K562 (cell line): ENCODE results near the gene RAI2.

ENCODE experiments used
- ADNP ChIP-seq: fragments of 200-800 bp; sonication (Bioruptor generic); IDR thresholded peaks from 2 replicates; pipeline ENCODE4 v1.6.1; 2016; ENCODE audit warnings: missing genetic modification characterization, missing compliant biosample characterization
- BCOR ChIP-seq: fragments of 450-650 bp; IDR thresholded peaks from 2 replicates; pipeline ENCODE4 v1.6.1; 2016
- CBFB ChIP-seq: sonication (generic); formaldehyde crosslinking; IDR thresholded peaks from 2 replicates; pipeline ENCODE4 v1.4.0; 2020; ENCODE audit warnings: mild to moderate bottlenecking, missing genetic modification reagents
- EP300 ChIP-seq: IDR thresholded peaks from 2 replicates; pipeline ENCODE4 v1.6.1; 2012; ENCODE audit warnings: low read length, improper control_type of control experiment
- POLR2AphosphoS5 ChIP-seq: IDR thresholded peaks from 2 replicates; pipeline ENCODE4 v1.6.1; 2011; ENCODE audit warnings: mild to moderate bottlenecking, low read depth, low read length, moderate library complexity; ENCODE audit not compliant: control insufficient read depth, insufficient read depth
- RFX1 ChIP-seq: fragments of 450-650 bp; IDR thresholded peaks from 2 replicates; pipeline ENCODE4 v1.6.1; 2016; ENCODE audit warnings: mild to moderate bottlenecking, moderate library complexity
- SMC3 ChIP-seq: conservative IDR thresholded peaks from 2 replicates; pipeline ENCODE4 v1.6.1; 2011; ENCODE audit warnings: low read depth, low read length, improper control_type of control experiment; ENCODE audit not compliant: insufficient read depth
- ZNF232 ChIP-seq: sonication (generic); formaldehyde crosslinking; IDR thresholded peaks from 2 replicates; pipeline ENCODE4 v1.8.0; 2022; ENCODE audit warnings: mild to moderate bottlenecking, missing genetic modification reagents
- TF ChIP-seq, protein P1 (sequence below): fragments of 250-450 bp; sonication (Bioruptor Pico); IDR thresholded peaks from 2 replicates; pipeline ENCODE4 v1.8.0; 2021; ENCODE audit warnings: moderate library complexity, mild to moderate bottlenecking, inconsistent platforms
- TF ChIP-seq, protein P2 (sequence below): fragments of 250-450 bp; sonication (Bioruptor Pico); IDR thresholded peaks from 2 replicates; pipeline ENCODE4 v1.9.0; 2021; ENCODE audit warnings: mild to moderate bottlenecking
- TF ChIP-seq, protein P3 (sequence below), 3 experiments: IDR thresholded peaks in 2 of 3; conservative IDR thresholded peaks in 1 of 3; 2 replicates each; pipeline ENCODE4 v1.5.1; 2011 to 2012; ENCODE audit warnings: low read length in 3 of 3, mild to moderate bottlenecking in 3 of 3, control low read depth in 2 of 3, improper control_type of control experiment in 1 of 3, inconsistent platforms in 1 of 3, low read depth in 1 of 3, mixed read lengths in 1 of 3, moderate library complexity in 1 of 3; ENCODE audit not compliant: insufficient read depth in 2 of 3
- TF ChIP-seq, protein P4 (sequence below): sonication (generic); formaldehyde crosslinking; IDR thresholded peaks from 2 replicates; pipeline ENCODE4 v1.8.0; 2022; ENCODE audit warnings: missing genetic modification reagents, mild to moderate bottlenecking, borderline replicate concordance
- TF ChIP-seq, protein P5 (sequence below): sonication (generic); formaldehyde crosslinking; IDR thresholded peaks from 2 replicates; pipeline ENCODE4 v1.5.0; 2020; ENCODE audit warnings: missing genetic modification reagents

DNA sequence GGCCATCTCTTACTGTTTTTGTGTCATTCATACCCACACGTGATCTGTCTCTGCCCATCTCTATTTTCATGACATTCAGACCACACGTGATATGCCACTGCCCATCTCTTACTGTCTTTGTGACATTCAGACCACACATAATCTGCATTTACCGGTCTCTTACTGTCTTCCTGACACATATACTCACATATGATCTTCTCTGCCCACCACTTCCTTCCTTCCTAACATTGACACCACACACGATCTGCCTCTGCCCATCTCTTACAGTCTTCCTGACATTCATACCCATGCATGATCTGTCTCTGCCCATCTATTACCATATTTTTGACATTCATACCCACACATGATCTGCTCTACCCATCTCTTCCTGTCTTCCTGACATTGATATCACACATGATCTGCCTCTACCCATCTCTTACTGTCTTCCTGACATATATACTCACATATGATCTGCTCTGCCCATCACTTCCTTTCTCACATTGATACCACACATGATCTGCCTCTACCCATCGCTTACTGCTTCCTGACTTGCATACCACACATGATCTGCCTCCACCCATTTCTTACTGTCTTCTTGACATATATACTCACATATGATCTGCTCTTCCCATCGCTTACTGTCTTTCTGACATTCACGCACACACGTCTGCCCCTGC lies 87.7 kb downstream of the RAI2 start:
- TF ChIP-seq, protein P1, sequence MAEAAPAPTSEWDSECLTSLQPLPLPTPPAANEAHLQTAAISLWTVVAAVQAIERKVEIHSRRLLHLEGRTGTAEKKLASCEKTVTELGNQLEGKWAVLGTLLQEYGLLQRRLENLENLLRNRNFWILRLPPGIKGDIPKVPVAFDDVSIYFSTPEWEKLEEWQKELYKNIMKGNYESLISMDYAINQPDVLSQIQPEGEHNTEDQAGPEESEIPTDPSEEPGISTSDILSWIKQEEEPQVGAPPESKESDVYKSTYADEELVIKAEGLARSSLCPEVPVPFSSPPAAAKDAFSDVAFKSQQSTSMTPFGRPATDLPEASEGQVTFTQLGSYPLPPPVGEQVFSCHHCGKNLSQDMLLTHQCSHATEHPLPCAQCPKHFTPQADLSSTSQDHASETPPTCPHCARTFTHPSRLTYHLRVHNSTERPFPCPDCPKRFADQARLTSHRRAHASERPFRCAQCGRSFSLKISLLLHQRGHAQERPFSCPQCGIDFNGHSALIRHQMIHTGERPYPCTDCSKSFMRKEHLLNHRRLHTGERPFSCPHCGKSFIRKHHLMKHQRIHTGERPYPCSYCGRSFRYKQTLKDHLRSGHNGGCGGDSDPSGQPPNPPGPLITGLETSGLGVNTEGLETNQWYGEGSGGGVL (CRISPR knock-in tag) = no peak
- no peak for TF ChIP-seq RFX1
- TF ChIP-seq, protein P2, sequence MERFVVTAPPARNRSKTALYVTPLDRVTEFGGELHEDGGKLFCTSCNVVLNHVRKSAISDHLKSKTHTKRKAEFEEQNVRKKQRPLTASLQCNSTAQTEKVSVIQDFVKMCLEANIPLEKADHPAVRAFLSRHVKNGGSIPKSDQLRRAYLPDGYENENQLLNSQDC (CRISPR knock-in tag) = no peak
- no peak for TF ChIP-seq ZNF232 (CRISPR knock-in tag)
- TF ChIP-seq, protein P3, sequence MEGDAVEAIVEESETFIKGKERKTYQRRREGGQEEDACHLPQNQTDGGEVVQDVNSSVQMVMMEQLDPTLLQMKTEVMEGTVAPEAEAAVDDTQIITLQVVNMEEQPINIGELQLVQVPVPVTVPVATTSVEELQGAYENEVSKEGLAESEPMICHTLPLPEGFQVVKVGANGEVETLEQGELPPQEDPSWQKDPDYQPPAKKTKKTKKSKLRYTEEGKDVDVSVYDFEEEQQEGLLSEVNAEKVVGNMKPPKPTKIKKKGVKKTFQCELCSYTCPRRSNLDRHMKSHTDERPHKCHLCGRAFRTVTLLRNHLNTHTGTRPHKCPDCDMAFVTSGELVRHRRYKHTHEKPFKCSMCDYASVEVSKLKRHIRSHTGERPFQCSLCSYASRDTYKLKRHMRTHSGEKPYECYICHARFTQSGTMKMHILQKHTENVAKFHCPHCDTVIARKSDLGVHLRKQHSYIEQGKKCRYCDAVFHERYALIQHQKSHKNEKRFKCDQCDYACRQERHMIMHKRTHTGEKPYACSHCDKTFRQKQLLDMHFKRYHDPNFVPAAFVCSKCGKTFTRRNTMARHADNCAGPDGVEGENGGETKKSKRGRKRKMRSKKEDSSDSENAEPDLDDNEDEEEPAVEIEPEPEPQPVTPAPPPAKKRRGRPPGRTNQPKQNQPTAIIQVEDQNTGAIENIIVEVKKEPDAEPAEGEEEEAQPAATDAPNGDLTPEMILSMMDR (IDR thresholded peaks at IDR 0.05 in 2 of 3, conservative IDR thresholded peaks at IDR 0.05 in 1 of 3; ENCODE audit: insufficient read depth in 2 of 3, low read depth in 1 of 3, low read length in 3 of 3) = no peak
- TF ChIP-seq, protein P4, sequence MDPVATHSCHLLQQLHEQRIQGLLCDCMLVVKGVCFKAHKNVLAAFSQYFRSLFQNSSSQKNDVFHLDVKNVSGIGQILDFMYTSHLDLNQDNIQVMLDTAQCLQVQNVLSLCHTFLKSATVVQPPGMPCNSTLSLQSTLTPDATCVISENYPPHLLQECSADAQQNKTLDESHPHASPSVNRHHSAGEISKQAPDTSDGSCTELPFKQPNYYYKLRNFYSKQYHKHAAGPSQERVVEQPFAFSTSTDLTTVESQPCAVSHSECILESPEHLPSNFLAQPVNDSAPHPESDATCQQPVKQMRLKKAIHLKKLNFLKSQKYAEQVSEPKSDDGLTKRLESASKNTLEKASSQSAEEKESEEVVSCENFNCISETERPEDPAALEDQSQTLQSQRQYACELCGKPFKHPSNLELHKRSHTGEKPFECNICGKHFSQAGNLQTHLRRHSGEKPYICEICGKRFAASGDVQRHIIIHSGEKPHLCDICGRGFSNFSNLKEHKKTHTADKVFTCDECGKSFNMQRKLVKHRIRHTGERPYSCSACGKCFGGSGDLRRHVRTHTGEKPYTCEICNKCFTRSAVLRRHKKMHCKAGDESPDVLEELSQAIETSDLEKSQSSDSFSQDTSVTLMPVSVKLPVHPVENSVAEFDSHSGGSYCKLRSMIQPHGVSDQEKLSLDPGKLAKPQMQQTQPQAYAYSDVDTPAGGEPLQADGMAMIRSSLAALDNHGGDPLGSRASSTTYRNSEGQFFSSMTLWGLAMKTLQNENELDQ (CRISPR knock-in tag) = no peak
- TF ChIP-seq SMC3 = no peak
- no peak for TF ChIP-seq BCOR
- no peak for TF ChIP-seq CBFB (CRISPR knock-in tag)
- no peak for TF ChIP-seq EP300
- TF ChIP-seq, protein P5, sequence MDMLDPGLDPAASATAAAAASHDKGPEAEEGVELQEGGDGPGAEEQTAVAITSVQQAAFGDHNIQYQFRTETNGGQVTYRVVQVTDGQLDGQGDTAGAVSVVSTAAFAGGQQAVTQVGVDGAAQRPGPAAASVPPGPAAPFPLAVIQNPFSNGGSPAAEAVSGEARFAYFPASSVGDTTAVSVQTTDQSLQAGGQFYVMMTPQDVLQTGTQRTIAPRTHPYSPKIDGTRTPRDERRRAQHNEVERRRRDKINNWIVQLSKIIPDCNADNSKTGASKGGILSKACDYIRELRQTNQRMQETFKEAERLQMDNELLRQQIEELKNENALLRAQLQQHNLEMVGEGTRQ (CRISPR knock-in tag) = no peak
- no peak for TF ChIP-seq POLR2AphosphoS5
- TF ChIP-seq ADNP (tag) = no peak
